Endothelial cell of umbilical vein (primary cell): ENCODE measurements around the gene LOXHD1. TPM values are rescaled to one million over a fixed set of nuclear protein-coding genes. Genes with fewer than 3 reads are reported as not detected.

ENCODE experiments used
- BruUV-seq: library from RNA; stranded (reverse); fragments of 400-500 nt; replicated peaks from 2 replicates; lab custom pipeline; 2021; lab: Mats Ljungman, UMichigan
- CTCF ChIA-PET: fragments of 300-600, 350-600 bp; sonication (Branson Sonifier 250); formaldehyde crosslinking; loops from one replicate; lab custom pipeline; 2021; ENCODE audit warnings: antibody characterized with exemption, inconsistent platforms; lab: Charles Lee
- POLR2A ChIA-PET: fragments of 300-600, 350-600 bp; sonication (Branson Sonifier 250); formaldehyde crosslinking; loops from one replicate; lab custom pipeline; 2021; ENCODE audit warnings: antibody characterized with exemption, inconsistent platforms; lab: Charles Lee
- DNase-seq: peaks from one replicate; pipeline ENCODE4 v3.0.0-alpha.2; 2011; ENCODE audit warnings: low read depth, low spot score
- FAIRE-seq: peaks from 2 replicates; lab custom pipeline; 2011; peaks lifted over from hg19 to GRCh38; lab: Jason Lieb, UNC
- H2AFZ ChIP-seq: 2 replicates; pipeline ENCODE4 v1.6.0; 2012; ENCODE audit warnings: low read depth, low read length, control low read depth, inconsistent platforms
- H3K27ac ChIP-seq: 2 replicates; pipeline ENCODE4 v1.5.1; 2011; ENCODE audit warnings: low read depth, mild to moderate bottlenecking, control low read depth, low read length, moderate library complexity; ENCODE audit not compliant: insufficient read depth
- H3K27me3 ChIP-seq, 2 experiments: 2 replicates each; pipeline versions ENCODE4 v1.6.0 to v1.6.1; 2011; ENCODE audit warnings: low read length in 2 of 2, mixed read lengths in 1 of 2; ENCODE audit not compliant: control insufficient read depth in 2 of 2, insufficient read depth in 2 of 2
- H3K36me3 ChIP-seq, 2 experiments: 2 replicates in 1 of 2; 3 replicates in 1 of 2; pipeline ENCODE4 v1.5.1; 2011; ENCODE audit warnings: low read length in 2 of 2, mild to moderate bottlenecking in 1 of 2, moderate library complexity in 1 of 2; ENCODE audit not compliant: control insufficient read depth in 2 of 2, insufficient read depth in 2 of 2; ENCODE audit errors: extremely low read depth in 1 of 2
- H3K4me1 ChIP-seq: 3 replicates; pipeline ENCODE4 v1.5.1; 2011; ENCODE audit warnings: mild to moderate bottlenecking, low read length; ENCODE audit not compliant: control insufficient read depth, insufficient read depth; ENCODE audit errors: extremely low read depth
- H3K4me2 ChIP-seq: 2 replicates; pipeline ENCODE4 v1.6.1; 2011; ENCODE audit warnings: low read length, control low read depth, mixed read lengths; ENCODE audit not compliant: insufficient read depth
- H3K4me3 ChIP-seq, 3 experiments: fragments of 200-600 bp in 1 of 3; sonication (generic), shearing (Covaris generic) in 1 of 3; replicated peaks in 1 of 3; 2 replicates each; pipeline ENCODE4 v1.5.1; 2011 to 2016; ENCODE audit warnings: control low read depth in 3 of 3, low read length in 3 of 3, mild to moderate bottlenecking in 2 of 3, inconsistent platforms in 1 of 3, low read depth in 1 of 3, moderate library complexity in 1 of 3; ENCODE audit not compliant: insufficient read depth in 1 of 3
- H3K79me2 ChIP-seq: 2 replicates; pipeline ENCODE4 v1.6.0; 2012; ENCODE audit warnings: low read length, inconsistent platforms; ENCODE audit not compliant: control insufficient read depth, insufficient read depth
- H3K9ac ChIP-seq: replicated peaks from 2 replicates; pipeline ENCODE3; 2011; ENCODE audit warnings: low read length, control low read depth; ENCODE audit not compliant: insufficient read depth; ENCODE audit errors: extremely low read depth
- H3K9me1 ChIP-seq: replicated peaks from 3 replicates; pipeline ENCODE4 v1.6.0; 2011; ENCODE audit warnings: mild to moderate bottlenecking, low read length; ENCODE audit not compliant: control insufficient read depth, insufficient read depth; ENCODE audit errors: extremely low read depth
- H3K9me3 ChIP-seq: replicated peaks from 2 replicates; pipeline ENCODE4 v1.5.1; 2012; ENCODE audit warnings: low read length, inconsistent platforms; ENCODE audit not compliant: control insufficient read depth, insufficient read depth
- H4K20me1 ChIP-seq: replicated peaks from 2 replicates; pipeline ENCODE3; 2011; ENCODE audit warnings: mild to moderate bottlenecking, low read length; ENCODE audit not compliant: control insufficient read depth, insufficient read depth; ENCODE audit errors: extremely low read depth
- EZH2 ChIP-seq: IDR thresholded peaks from 2 replicates; pipeline ENCODE4 v1.6.1; 2012; ENCODE audit warnings: borderline replicate concordance, low read depth, mild to moderate bottlenecking, moderate library complexity, low read length, inconsistent platforms; ENCODE audit not compliant: severe bottlenecking
- FOS ChIP-seq: IDR thresholded peaks from 2 replicates; pipeline ENCODE4 v1.6.1; 2011; ENCODE audit warnings: mild to moderate bottlenecking, low read length, moderate library complexity, borderline replicate concordance; ENCODE audit not compliant: insufficient read depth
- GATA2 ChIP-seq: IDR thresholded peaks from 2 replicates; pipeline ENCODE4 v1.7.0; 2011; ENCODE audit warnings: low read depth, mild to moderate bottlenecking, moderate library complexity, mixed read lengths, low read length; ENCODE audit not compliant: insufficient read length, insufficient read depth
- JUN ChIP-seq: IDR thresholded peaks from 2 replicates; pipeline ENCODE4 v1.6.1; 2011; ENCODE audit warnings: borderline replicate concordance, low read depth; ENCODE audit not compliant: insufficient read length, insufficient read depth
- MYC ChIP-seq: IDR thresholded peaks from one replicate; pipeline ENCODE4 v1.6.1; 2011; ENCODE audit warnings: mild to moderate bottlenecking, low read depth, low read length
- POLR2A ChIP-seq: IDR thresholded peaks from 2 replicates; pipeline ENCODE4 v1.6.1; 2012; ENCODE audit warnings: low read depth, mild to moderate bottlenecking, control low read depth, low read length
- POLR2AphosphoS5 ChIP-seq: IDR thresholded peaks from 2 replicates; pipeline ENCODE4 v1.6.1; 2012; ENCODE audit warnings: low read depth, mild to moderate bottlenecking, control low read depth, low read length, moderate library complexity; ENCODE audit not compliant: insufficient read depth
- dilution Hi-C: fragments of 300-500 bp; cut with MboI; formaldehyde crosslinking; loops from one replicate; pipeline ENCODE4 v1.15.0; 2019; ENCODE audit warnings: low sequenced_read_pairs; ENCODE audit not compliant: extremely low pct_ligation_motif_present
- intact Hi-C: fragments of 100-400 bp; cut with micrococcal nuclease; formaldehyde crosslinking; loops from one replicate; pipeline ENCODE4 v1.10.0; 2022
- polyA plus RNA-seq, 4 experiments: library from polyadenylated mRNA; depleted of rRNA in 3 of 4; stranded (reverse) in 3 of 4; unstranded in 1 of 4; fragments of >200 nt; gene quantifications; 2 replicates each; pipeline versions ENCODE4 v1.2.1 to v1.2.3, GENCODE V29; 2011 to 2012; ENCODE audit warnings: missing spikeins in 1 of 4
- total RNA-seq: library from RNA; stranded (reverse); gene quantifications from 2 replicates; pipeline ENCODE4 v1.2.3, GENCODE V29; 2021
- TF ChIP-seq, protein P1 (sequence below): IDR thresholded peaks from 2 replicates; pipeline ENCODE4 v1.6.1; 2011; ENCODE audit not compliant: insufficient read depth, insufficient read length
- TF ChIP-seq, protein P2 (sequence below), 2 donors: IDR thresholded peaks; 1 replicate in 1 of 2; 2 replicates in 1 of 2; pipeline ENCODE4 v1.5.1; 2011; ENCODE audit warnings: low read length in 2 of 2, mild to moderate bottlenecking in 2 of 2, moderate library complexity in 2 of 2, control low read depth in 1 of 2, inconsistent platforms in 1 of 2, low read depth in 1 of 2; ENCODE audit not compliant: insufficient read depth in 1 of 2; ENCODE audit errors: extremely low read depth in 1 of 2

Gene LOXHD1
- total and polyA plus RNA-seq, 2 donors (not counting 3 experiments of a cell fraction or from before 2014, with no cell fraction given), result not detected

DNA sequence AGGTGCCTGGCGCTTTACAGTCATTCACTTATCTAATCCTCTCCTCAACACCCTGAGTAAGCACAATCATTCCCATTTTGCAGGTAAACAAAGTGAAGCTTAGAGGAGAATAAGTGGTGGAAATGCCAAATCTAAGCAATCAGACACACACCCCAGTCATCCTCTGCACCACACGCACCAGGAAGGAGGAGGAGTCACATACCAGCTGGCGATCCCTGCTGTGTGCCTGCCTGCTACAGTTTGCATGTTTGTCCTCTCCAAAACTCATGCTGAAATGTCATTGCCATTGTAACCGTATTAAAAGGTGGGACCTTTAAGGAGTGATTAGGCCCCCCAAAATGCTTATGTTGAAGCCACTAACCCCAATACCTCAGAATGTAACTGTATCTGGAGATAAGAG is 93.7 kb downstream of the LOXHD1 start:
- H3K27me3 ChIP-seq, result no peaks in the 10 kb centered on the region
- no peak for FAIRE-seq

More for the DNA sequence above, 93.7 kb downstream of the LOXHD1 start:
- Histone ChIP-seq H3K4me2 (no peak overlapping the region), H3K9me1 (no peaks in the 10 kb centered on the region), H3K4me1 (no peaks in the 10 kb centered on the region), H3K27ac (no peak overlapping the region), H2AFZ (no peak overlapping the region), H3K36me3 (no peaks in the 10 kb centered on the region), H3K9me3 (no peaks in the 10 kb centered on the region), H4K20me1 (no peaks in the 10 kb centered on the region), H3K79me2 (no peaks in the 10 kb centered on the region), H3K9ac (no peak overlapping the region), H3K4me3 (no peak overlapping the region)
- ChIA-PET CTCF (no interaction called here), POLR2A (no interaction called here)
- dilution Hi-C loops (no loop called here), intact Hi-C loops (no loop called here)
- TF ChIP-seq EZH2, result no peak
- no peak for TF ChIP-seq GATA2
- TF ChIP-seq, protein P1, sequence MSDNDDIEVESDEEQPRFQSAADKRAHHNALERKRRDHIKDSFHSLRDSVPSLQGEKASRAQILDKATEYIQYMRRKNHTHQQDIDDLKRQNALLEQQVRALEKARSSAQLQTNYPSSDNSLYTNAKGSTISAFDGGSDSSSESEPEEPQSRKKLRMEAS, result no peak
- no peak for TF ChIP-seq JUN
- TF ChIP-seq, protein P2, sequence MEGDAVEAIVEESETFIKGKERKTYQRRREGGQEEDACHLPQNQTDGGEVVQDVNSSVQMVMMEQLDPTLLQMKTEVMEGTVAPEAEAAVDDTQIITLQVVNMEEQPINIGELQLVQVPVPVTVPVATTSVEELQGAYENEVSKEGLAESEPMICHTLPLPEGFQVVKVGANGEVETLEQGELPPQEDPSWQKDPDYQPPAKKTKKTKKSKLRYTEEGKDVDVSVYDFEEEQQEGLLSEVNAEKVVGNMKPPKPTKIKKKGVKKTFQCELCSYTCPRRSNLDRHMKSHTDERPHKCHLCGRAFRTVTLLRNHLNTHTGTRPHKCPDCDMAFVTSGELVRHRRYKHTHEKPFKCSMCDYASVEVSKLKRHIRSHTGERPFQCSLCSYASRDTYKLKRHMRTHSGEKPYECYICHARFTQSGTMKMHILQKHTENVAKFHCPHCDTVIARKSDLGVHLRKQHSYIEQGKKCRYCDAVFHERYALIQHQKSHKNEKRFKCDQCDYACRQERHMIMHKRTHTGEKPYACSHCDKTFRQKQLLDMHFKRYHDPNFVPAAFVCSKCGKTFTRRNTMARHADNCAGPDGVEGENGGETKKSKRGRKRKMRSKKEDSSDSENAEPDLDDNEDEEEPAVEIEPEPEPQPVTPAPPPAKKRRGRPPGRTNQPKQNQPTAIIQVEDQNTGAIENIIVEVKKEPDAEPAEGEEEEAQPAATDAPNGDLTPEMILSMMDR (IDR thresholded peaks at IDR 0.05; ENCODE audit: extremely low read depth in 1 of 2, insufficient read depth in 1 of 2, low read depth in 1 of 2, low read length in 2 of 2), result no peak
- TF ChIP-seq MYC, result no peak
- no peak for TF ChIP-seq FOS
- TF ChIP-seq POLR2A, result no peak
- TF ChIP-seq POLR2AphosphoS5, result no peak
- no peak for DNase-seq
- no TSS peak for BruUV-seq
